Activated T-cell treated with anti-CD3 and anti-CD28 coated beads, Interleukin-2, amount 50 U/mL, for 1 hour (primary cell): ENCODE results near the gene ATP4A.

ENCODE experiments used
- DNase-seq: peaks from one replicate; pipeline ENCODE4 v3.0.0-alpha.2; 2020

ATP4A gene

DNA sequence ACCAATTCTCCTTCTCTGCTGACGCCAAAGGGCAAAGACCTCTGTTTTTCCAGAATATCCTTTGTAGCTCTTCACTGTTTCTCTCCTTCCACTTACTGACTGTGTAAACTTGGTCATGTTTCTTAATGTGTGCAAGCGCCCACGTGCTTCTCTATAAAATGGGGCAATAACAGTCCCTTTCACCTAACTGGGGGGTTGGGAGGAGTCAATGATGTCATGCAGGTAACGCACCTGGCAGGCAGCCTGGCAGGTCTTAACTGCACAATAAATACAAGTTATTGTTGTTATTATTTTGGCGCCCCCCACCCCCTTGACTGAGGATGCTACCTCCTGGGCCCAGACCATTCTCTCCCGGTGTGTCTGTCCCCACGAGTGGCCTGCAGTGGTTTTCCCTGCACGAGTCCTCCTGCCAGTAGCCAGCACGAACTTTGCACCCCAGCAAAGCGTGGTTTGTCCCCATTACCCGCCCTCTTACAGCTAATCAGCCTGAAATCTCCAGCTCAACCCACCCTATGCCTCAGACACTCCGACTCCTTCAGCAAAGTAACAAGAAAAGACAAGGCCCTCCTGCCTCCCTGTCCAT is 40.6 kb downstream of the ATP4A start:
- no peak for DNase-seq

DNA sequence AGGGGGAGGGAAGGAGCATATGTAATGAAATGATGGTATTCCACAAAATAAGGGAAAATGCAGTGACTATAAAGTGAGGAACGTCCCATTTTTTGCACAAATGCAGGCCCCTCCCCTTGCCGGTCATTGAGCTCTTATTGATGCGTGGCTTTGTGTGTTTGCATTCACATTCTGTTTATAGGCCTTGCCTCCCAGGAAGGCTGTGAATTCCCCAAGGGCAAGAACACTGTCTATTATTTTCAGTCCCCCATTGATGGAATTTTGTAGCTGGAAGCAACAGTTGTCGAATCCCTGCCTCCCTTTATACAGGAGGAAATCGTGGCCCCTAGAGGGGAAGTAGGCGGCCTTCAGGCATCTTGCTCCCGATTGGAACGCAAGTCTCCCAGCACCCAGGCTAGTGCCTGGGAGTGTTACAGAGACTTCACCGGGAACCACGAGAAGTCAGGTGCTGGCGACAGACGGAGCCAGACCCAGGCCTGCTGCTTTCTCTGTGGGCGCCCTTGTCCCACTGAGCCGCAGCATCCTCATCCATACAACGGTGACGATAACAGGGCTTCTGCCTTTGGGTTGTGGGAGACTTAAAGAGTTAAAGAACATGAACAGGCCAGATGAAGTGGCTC is 42.2 kb downstream of the ATP4A start:
- no peak for DNase-seq

- DNase-seq, result no peak
Measured at GRCh38 chr19:35519291-35519690, 44.2 kb downstream of the ATP4A start.

GRCh38 chr19:35518313-35518712 is 45.1 kb downstream of the ATP4A start:
- DNase-seq, result no peak

GRCh38 chr19:35517342-35517741 is 46.1 kb downstream of the ATP4A start:
- DNase-seq, result no peak

DNA sequence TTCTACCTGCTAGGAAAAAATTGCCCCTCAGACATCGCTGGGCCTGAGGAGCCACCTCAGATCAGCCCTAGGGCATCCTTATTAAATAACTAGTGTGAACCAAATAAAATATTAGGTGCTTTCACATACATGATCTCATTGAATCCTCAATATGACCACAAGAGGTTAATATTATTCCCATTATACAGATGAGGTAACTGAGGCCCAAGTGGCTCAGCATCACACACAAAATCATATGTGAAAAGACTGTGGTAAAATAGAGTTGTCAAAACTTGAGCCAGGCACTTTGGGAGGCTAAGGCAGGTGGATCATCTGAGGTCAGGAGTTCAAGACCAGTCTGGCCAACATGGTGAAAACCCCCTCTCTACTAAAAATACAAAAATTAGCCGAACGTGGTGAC is 47.1 kb downstream of the ATP4A start:
- DNase-seq, result no peak

DNA sequence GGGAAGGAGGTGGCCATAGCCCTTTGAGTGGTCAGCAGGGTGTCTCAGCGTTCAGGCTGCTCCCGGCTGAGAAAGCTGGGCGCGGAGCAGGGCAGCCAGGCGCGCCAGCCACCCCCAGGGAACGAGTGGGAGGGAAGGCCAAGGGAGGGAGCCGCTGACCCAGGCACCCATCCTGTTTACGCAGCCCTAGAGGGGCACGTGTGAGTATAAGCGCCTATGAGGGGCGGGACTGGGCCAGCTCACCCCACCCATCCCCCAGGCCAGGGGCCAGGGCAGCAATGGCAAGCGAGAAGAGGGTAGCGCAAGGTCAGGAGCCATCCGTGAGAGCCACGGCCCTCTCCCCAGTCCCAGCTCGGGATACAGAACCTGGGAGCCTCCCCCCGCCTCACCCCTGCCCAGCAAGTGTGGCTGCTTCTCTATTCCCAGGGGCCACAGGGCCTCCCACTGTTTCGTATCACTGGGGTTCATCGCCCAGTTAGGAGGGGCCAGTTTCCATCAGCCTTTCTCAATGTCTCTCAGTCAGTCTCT is 49.1 kb downstream of the ATP4A start:
- no peak for DNase-seq

GRCh38 chr19:35513628-35514281 is 49.7 kb downstream of the ATP4A start, which contains the start of gene DMKN:
Gene DMKN (minus strand): TSS chr19:35513649. CDS start chr19:35513475, 174 bp downstream.
- no peak for DNase-seq

DNA sequence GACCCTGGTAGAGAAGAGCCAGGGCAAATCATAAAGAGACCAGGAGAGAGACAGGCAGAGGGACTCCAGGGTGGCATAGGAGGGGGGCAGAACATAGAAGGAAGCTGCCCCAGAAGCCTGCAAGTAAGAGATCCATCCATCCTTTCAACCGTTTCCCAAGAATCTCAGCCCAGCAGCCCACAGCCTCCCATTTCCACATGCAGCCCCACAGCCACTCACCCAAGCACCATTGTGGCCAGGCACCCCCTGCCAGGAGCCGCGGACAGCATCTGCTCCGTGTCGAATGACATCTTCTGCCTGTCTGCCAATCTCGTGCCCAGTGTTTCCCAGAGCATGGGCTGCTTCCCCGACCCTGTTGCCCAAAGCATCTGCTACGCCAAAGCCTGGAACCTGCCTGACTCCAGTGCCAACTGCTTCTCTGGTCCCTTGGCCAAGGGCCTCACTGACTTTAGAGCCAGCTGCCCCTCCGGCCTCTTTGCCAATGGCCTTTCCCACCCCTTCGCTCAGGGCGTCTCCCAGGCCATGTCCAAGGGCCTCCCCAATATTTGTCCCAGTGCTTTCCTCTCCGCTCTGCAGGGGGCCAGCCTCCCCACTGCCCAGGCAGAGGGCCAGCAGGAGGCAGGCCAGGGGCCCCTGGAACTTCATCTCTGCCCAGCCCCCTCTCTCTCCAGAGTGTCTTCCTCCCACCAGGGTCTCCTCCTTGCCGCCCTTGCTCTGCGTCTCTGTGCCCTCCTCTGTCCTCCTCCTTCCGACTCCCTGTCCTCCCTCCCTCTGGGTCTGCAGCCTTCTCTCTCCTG is 50.4 kb downstream of the ATP4A start:
- DNase-seq, result no peak

DNA sequence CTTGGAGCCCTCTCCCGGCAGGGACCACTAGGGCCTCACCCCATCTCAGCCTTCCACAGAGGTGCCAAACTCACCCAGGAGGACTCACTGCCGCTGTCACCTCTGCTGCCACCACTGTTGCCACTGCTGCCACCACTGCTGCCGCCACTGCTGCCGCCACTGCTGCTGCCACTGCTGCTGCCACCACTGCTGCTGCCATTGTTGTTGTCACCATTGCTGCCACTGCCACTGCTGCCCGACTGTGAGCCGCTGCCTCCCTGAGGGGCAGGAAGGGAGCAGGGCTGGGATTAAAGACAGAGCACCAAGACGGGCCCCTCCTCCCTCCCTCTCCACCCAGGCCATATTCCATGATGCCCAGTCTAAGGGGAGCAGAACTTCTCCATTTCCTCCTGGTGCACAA is 52.1 kb downstream of the ATP4A start:
- DNase-seq, result no peak

DNA sequence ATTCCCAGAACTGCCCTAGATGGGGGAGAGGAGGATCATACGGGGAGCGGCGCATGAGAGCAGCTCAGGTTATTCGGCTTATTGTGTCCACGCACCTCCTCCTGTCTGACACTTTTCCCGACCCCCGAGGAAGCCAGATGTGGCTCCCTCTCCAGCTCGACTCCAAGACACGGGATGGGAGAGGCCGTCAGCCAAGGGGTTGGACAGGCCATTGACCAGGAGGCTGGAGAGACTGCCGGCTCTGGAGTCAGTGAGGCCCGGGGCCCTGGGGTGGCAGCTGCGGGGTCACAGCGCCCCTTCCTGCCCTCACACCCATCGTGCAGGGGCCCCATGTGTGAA is 52.9 kb downstream of the ATP4A start:
- no peak for DNase-seq

DNA sequence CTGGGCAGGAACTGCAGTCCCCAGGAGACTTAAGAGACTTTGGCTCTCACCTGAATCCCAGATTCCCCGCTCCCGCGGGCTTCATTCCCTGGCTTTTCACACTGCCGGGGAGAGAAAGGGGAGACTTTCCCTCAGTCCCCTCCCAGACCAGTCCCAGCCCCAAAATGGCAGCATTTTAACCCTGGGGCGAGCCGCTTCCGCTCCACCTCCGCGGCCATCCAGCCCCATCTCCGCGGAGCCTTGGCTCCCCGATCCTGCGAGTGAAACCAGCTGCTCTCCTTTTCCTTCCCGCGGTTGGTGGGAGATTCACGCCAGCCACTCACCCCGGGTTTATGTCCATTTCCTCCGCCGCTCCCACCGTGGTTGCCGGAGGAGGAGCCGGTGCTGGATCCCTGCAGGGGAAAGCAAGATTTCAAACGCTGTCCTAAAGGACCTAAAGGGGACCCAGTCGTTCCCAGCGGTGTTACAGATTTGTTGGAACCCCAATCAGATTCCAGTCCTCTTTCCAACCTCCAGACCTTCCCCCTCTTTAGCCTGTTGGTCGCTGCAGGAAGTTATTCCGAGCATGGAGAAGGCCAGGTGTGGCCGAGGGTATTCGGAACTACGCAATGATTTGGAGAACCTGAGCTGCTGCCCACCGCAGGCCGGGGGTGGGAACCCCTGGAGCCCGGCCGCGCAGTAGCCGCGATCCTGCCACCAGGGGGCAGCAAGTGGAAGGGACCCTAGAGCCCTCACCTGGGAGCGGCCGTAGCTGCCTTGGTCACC is 53.4 kb downstream of the ATP4A start:
- DNase-seq, result peak; percentile 79

DNA sequence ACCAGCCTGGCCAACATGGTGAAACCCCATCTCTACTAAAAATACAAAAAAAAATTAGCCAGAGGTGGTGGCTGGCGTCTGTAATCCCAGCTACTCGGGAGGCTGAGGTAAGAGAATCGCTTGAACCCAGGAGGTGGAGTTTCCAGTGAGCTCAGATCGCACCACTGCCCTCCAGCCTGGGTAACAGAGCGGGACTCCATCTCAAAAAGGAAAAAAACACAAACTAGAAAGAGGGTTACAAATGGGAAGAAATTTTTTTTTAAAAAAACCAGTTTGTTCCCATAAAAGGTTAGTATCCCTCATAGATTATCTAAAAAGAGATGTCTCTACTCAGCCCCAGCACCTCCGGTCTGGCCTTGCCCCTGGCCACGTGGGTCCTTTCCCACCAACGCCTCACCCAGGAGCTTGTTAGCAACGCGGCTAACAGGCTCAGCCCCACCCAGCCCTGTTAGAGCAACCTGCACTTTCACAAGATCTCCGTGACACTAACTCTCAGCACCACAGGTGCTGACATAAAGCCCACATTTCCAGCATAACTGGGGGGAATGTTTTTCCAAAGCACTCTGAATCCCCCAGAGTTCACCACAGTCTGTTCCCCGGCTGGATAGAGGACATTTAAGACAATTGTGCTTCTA is 54.3 kb downstream of the ATP4A start:
- peak; percentile 37 for DNase-seq

DNA sequence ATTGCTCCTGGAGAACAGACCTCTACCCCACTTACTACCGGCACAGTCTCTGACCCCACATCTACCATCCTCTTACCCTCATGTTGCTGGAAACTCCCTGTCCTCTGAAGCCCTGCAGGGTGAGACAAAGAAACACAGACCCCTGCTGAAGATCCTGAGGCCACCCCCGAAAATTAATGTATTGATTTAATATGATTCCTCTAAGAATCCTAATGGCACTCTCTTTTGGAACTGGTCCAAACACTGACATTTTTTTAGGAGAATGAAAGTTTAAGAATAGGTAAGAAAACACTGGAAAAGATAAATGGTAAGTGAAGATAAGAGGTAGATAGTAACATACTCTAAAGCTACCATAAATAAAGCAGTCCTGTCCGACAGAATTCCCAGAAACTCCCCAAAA is 55.3 kb downstream of the ATP4A start:
- no peak for DNase-seq

DNA sequence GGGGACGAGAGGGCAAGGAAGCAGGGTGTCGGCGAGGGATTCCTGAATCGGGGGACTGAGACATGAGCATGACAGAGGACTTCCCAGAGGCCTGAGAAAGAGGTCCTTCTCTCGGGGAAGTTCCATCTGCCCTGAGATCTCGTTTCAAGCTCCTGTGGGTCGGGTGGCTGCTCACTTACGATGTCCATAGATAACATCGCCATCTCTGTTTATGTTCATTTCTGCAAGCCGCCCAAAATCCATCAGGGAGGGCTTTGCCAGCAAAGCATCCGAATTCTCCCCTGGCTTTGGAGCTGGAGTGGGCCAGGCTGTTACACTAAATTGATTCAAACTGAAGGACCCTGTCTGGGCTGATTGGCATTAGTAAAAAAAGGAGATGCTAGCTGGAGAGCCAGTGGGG is 55.9 kb downstream of the ATP4A start:
- DNase-seq, result no peak

- DNase-seq, result no peak
Measured at GRCh38 chr19:35506011-35506410, 57.4 kb downstream of the ATP4A start.

DNA sequence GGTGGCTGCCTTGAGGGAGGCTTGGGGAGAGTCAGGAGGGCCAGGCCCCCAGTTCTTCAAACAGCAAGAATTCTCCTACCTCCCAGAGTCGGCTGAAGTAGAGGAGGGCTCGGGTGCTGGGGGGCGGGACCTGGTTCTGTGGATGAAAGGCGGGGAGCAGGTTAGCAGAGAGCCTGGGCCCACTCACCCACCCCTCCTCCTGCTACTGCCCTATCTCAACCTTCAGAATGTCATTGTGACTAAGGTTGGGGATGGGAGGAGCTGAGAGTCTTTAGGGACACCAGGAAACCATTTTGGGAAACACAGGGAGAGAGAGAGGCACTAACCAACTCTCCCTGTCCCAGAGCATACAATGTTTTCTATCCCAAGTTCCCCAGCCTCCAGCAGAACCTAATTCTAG is 60.7 kb downstream of the ATP4A start:
- no peak for DNase-seq

DNA sequence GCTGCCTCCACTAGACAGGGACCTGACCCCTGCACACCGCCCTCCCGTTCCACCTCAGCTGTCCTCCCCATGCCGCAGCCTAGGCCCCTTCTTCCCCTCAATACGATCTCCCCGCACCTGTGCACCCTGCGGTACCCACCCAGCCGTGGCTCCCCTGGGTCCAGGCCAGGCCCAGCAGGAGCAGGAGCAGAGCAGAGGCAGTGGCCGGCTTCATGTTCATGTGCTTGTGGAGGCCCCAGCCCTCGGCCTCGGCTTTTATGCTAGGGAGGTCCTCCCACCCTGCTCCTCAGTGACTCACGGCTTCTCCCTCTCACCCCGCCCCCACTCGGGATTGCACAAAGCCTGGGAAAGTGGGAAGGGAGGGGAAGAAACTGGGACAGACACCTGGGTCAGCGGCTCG is 61.8 kb downstream of the ATP4A start:
- DNase-seq, result no peak

- DNase-seq, result no peak
Measured at GRCh38 chr19:35500611-35501010, 62.8 kb downstream of the ATP4A start.
